ENCODE data around the gene PRR14. TPM values are rescaled to one million over a fixed set of nuclear protein-coding genes. Genes with fewer than 3 reads are reported as not detected.

Gene PRR14
- 10 to 100 TPM; 20.8 to 37.5 (median 29.4) TPM for total RNA-seq
- polyA plus RNA-seq: 10 to 100 TPM; 28.8 to 51.4 (median 38.4) TPM

- Histone ChIP-seq H3K4me3 (peak within 1 kb of the TSS; percentile 74 to 87 (median 78)), H3K4me1 (peaks cover 0 to 35% (median 31%) of the 10 kb centered on the region in 4 donors), H3K27ac (peak within 1 kb of the TSS; percentile 97 to 99 (median 98)), H3K36me3 (peaks cover 16 to 34% (median 30%) of the 10 kb centered on the region in 4 donors), H3K9me3 (no peaks in the 10 kb centered on the region), H3K27me3 (no peaks in the 10 kb centered on the region)
- DNase-seq: peak; percentile 100
- intact Hi-C loops (cut with DNase I): loop anchor here (1.0 to 10.0 kb wide), 4 partner anchors 16 to 836 kb away; partner anchors contain the start of genes FBXL19, PAGR1, PRRT2 and TBX6
- WGBS, 2 donors: 1% methylated on average over 53 of the region's 53 CpGs
- TF ChIP-seq, protein P1, sequence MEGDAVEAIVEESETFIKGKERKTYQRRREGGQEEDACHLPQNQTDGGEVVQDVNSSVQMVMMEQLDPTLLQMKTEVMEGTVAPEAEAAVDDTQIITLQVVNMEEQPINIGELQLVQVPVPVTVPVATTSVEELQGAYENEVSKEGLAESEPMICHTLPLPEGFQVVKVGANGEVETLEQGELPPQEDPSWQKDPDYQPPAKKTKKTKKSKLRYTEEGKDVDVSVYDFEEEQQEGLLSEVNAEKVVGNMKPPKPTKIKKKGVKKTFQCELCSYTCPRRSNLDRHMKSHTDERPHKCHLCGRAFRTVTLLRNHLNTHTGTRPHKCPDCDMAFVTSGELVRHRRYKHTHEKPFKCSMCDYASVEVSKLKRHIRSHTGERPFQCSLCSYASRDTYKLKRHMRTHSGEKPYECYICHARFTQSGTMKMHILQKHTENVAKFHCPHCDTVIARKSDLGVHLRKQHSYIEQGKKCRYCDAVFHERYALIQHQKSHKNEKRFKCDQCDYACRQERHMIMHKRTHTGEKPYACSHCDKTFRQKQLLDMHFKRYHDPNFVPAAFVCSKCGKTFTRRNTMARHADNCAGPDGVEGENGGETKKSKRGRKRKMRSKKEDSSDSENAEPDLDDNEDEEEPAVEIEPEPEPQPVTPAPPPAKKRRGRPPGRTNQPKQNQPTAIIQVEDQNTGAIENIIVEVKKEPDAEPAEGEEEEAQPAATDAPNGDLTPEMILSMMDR (IDR thresholded peaks at IDR 0.05): peak in 3 of 4 experiments; percentile 30 to 60 (median 58)
- no peak for TF ChIP-seq EP300 (IDR thresholded peaks at IDR 0.05)
- peak; percentile 56 to 59 for TF ChIP-seq POLR2A (IDR thresholded peaks at IDR 0.05)
- TF ChIP-seq POLR2AphosphoS5 (IDR thresholded peaks at IDR 0.05): peak; percentile 53 to 76 (median 62)
Observed at GRCh38 chr16:30650369-30651123, at the start of gene PRR14. Gene PRR14, plus strand, starts transcription at chr16:30650960. Its CDS starts 686 bp downstream, at chr16:30651646.

DNA sequence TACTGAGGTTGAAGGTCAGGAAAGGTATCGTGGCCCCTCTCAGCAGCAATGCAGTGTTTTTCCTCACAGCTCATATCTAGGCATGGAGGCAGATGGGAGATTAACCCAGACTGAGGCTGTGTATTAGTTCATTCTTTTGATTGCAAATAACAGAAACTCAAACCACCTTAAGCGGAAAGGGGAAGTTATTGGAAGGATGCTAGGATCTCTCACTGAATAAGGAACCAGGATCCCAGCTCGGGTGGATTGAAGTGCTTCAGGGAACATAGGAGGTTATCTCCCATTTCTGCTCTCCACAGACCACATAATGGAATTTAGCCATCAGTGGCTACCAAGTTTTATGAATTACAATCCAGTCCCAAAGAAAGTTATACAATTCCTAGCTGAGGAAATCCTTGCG lies 48.8 kb upstream of the PRR14 start:
- Histone ChIP-seq H3K27me3 (no peaks in the 10 kb centered on the region), H3K4me1 (peaks cover 0 to 9% (median 4%) of the 10 kb centered on the region in 4 donors), H3K36me3 (peaks cover 5 to 44% (median 21%) of the 10 kb centered on the region in 4 donors), H3K9me3 (no peaks in the 10 kb centered on the region), H3K4me3 (no peak overlapping the region), H3K27ac (peak overlapping the region in 2 of 4 donors; percentile 16 to 35)
- DNase-seq: no peak
- 77 to 87% methylated on average over 4 of the region's 4 CpGs for WGBS, 2 donors
- TF ChIP-seq, protein P1 (IDR thresholded peaks at IDR 0.05): no peak
- TF ChIP-seq POLR2A (IDR thresholded peaks at IDR 0.05) (no peak), POLR2AphosphoS5 (IDR thresholded peaks at IDR 0.05) (no peak), EP300 (IDR thresholded peaks at IDR 0.05) (no peak)
- intact Hi-C loops (cut with DNase I): no loop called here

GRCh38 chr16:30602616-30603277 lies 48.0 kb upstream of the PRR14 start:
- peaks cover 5 to 51% (median 21%) of the 10 kb centered on the region in 4 donors for H3K36me3 ChIP-seq
- H3K4me1 ChIP-seq: peaks cover 0 to 9% (median 4%) of the 10 kb centered on the region in 4 donors
- H3K4me3 ChIP-seq: no peak overlapping the region
- H3K27ac ChIP-seq: peak overlapping the region in 2 of 4 donors; percentile 22 to 35
- no peak for DNase-seq
- H3K9me3 ChIP-seq: no peaks in the 10 kb centered on the region
- intact Hi-C loops (cut with DNase I): no loop called here
- TF ChIP-seq, protein P1 (IDR thresholded peaks at IDR 0.05): no peak
- TF ChIP-seq POLR2A (IDR thresholded peaks at IDR 0.05): no peak
- TF ChIP-seq EP300 (IDR thresholded peaks at IDR 0.05): no peak
- no peak for TF ChIP-seq POLR2AphosphoS5 (IDR thresholded peaks at IDR 0.05)
- no peaks in the 10 kb centered on the region for H3K27me3 ChIP-seq
- WGBS, 2 donors: 75 to 80% methylated on average over 4 of the region's 4 CpGs

DNA sequence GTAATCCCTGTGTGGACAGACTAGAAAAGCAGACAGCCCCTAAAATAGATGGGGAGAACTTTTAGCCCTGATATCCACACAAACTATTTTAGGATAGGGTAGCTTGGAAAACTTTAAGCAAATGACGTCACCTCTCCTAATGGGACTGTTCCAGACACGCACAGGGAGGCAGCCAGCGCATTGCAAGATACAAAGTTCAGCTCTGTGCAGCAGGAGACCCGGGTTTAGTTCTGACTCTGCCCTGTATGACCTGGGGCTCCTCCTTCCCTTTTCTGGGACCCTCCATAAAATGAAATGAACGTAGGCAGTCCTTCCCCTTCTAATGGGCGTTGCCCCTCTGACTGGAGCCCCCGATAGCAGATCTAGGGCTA lies 46.8 kb upstream of the PRR14 start:
- no peak for DNase-seq
- intact Hi-C loops (cut with DNase I): no loop called here
- no peaks in the 10 kb centered on the region for H3K27me3 ChIP-seq
- peaks cover 5 to 62% (median 21%) of the 10 kb centered on the region in 4 donors for H3K36me3 ChIP-seq
- no peaks in the 10 kb centered on the region for H3K9me3 ChIP-seq
- WGBS, 2 donors: 76 to 85% methylated on average over 7 of the region's 7 CpGs
- TF ChIP-seq POLR2A (IDR thresholded peaks at IDR 0.05): no peak
- no peak for TF ChIP-seq EP300 (IDR thresholded peaks at IDR 0.05)
- TF ChIP-seq, protein P1 (IDR thresholded peaks at IDR 0.05): no peak
- TF ChIP-seq POLR2AphosphoS5 (IDR thresholded peaks at IDR 0.05): no peak
- no peak overlapping the region for H3K27ac ChIP-seq
- H3K4me1 ChIP-seq: peaks cover 0 to 19% (median 11%) of the 10 kb centered on the region in 4 donors
- no peak overlapping the region for H3K4me3 ChIP-seq

Measured in sigmoid colon (tissue), 7 donors.